GM19452 (cell line): ENCODE data around the gene NAT8L.
"Not testable (repeated sequence)": the region's sequence is repeated elsewhere in the genome, so short reads cannot be mapped to it uniquely, and the experiment has no call there.

Source experiments
- ATAC-seq: cut with Tn5 transposase; IDR thresholded peaks from one replicate; pipeline ENCODE4 v1.9.1; 2021; ENCODE audit not compliant: unreplicated experiment

The NAT8L gene, protein sequence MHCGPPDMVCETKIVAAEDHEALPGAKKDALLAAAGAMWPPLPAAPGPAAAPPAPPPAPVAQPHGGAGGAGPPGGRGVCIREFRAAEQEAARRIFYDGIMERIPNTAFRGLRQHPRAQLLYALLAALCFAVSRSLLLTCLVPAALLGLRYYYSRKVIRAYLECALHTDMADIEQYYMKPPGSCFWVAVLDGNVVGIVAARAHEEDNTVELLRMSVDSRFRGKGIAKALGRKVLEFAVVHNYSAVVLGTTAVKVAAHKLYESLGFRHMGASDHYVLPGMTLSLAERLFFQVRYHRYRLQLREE

DNA sequence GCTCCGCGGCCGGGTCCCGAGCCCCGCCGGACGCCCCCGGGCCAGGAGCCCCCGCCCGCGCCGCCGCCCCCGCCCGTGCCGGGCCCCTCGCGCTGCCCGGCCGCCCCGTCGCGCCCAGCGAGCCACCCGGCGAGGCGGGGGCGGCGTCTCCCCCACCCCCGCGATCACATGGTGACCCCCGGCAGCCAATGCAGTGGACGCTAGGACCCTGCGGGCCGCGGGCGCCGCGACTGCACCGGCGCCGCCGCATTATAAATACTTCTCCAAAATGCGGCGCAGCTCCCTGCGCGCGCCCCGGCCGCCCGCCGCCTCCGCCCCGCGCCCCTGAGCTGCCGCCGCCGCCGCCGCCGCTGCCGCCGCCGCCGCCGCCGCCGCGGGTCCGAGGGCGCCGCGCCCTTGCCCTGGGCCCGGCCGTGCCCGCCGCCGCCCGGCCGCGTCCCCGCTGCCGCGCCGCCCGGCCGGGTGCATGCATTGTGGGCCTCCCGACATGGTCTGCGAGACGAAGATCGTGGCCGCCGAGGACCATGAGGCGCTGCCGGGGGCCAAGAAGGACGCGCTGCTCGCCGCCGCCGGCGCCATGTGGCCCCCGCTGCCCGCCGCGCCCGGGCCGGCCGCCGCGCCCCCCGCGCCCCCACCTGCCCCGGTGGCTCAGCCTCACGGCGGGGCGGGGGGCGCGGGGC, at the start of gene NAT8L:
Gene NAT8L, plus strand, starts transcription at position 282 of the 680 bp plus-strand sequence. Its CDS starts 185 bp downstream, at position 467.
- no peak for ATAC-seq

DNA sequence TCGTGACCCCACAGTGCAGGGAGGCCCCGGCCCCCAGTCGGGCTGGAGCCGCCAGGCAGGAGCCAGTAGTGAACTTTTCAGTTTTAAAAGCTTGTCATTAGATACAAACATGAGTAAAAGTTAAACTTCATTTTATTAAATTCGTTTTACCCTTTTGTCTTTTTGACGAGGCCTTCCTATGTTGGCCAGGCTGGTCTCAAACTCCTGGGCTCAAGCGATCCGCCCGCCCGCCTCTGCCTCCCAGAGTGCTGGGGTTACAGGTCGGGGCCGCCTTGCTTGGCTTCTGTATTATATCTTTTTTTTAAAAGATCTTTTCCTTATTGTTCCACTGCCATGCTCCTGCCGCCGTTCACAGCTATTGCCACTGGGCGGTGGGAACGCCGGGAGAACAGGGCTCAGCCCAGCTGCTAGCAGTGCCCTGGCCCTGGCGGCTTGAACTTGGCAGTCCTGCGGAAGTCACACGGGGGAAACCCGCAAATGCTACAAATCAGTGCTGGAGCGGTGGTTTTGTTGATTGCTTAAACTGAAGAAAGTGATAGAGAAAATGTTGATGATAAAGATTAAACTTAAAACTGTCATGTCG, 49.4 kb upstream of the NAT8L start:
- ATAC-seq = peak; percentile 10

DNA sequence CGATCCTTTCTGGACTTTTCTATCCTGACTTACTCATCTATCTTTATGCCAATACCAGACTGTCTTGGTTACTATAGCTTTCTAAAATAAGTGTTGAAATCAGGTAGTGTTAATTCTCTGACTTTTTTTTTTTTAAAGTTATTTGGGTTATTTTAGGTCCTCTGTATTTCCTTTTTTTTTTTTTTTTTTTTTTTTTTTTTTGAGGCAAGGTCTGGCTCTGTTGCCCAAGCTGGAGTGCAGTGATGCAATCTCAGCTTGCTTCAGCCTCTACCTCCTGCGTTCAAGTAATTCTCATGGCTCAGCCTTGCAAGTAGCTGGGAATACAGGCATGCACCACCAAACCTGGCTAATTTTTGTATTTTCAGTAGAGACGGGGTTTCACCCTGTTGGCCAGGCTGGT, 47.5 kb upstream of the NAT8L start:
- no peak for ATAC-seq

DNA sequence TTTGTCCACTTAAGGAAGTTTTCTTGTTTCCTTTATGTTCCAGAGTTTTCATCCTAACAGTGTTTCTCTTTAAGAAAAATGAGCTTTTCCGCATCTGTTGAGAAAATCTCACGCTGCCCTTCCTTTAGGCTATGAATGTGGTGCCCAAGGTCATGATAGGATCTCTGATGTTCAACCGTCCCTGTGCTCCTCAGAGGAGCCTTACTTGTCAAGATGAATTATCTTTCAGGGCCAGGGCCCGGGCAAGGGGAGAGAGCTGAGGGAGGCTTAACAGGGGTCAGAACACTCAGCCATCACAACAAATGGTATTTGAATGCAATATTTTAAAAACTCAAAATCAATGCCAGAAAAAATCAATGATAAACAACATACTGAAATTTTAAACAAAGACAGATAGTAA, 44.1 kb upstream of the NAT8L start:
- ATAC-seq = no peak

DNA sequence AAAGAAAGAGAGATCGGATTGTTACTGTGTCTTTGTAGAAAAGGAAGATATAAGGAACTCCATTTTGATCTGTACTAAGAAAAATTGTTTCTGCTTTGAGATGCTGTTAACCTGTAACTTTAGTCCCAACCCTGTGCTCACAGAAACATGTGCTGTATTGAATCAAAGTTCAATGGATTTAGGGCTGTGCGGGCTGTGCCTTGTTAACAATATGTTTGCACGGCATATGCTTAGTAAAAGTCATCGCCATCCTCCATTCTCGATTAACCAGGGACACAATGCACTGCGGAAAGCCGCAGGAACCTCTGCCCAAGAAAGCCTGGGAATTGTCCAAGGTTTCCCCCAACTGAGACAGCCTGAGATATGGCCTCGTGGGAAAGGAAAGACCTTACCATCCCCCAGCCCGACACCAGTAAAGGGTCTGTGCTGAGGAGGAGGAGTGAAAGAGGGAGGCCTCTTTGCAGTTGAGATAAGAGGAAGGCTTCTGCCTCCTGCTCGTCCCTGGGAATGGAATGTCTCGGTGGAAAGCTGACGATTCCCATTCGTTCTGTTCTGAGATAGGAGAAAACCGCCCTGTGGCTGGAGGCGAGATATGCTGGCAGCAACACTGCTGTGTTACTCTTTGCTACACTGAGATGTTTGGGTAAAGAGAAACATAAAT, 37.6 kb upstream of the NAT8L start:
- ATAC-seq = not testable (repeated sequence)

DNA sequence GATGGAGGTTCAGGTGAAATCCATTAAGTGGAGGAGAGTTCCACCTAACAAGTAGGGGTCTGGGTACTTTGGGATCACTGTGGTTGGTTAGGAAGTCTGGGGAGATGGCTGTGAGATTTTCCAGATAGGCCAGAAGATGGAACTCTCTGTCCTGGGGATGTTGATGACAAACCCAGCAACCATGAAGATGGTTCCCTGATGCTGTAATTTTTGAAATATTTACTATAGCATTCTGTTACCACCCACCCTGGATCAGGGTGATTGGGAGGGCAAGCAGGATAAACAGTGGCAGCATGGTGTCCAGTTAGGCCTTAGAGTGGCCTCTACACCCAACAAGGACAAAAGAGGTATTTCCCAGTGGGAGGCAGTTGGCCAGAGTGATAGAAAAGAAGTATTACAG, 34.4 kb upstream of the NAT8L start:
- no peak for ATAC-seq

DNA sequence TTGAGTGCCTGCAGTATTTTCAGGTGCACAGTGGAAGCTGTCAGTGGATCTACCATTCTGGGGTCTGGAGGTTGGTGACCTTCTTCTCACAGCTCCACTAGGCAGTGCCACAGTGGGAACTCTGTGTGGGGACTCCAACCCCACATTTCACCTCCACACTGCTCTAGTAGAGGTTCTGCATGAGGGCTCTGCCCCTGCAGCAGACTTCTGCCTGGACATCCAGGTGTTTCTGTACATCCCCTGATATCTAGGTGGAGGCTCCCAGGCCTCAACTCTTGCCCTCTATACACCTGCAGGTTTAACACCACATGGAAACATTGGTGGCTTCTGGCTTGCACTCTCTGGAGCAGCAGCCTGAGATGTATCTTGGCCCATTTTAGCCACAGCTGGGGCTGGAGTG, 33.3 kb upstream of the NAT8L start:
- no peak for ATAC-seq

DNA sequence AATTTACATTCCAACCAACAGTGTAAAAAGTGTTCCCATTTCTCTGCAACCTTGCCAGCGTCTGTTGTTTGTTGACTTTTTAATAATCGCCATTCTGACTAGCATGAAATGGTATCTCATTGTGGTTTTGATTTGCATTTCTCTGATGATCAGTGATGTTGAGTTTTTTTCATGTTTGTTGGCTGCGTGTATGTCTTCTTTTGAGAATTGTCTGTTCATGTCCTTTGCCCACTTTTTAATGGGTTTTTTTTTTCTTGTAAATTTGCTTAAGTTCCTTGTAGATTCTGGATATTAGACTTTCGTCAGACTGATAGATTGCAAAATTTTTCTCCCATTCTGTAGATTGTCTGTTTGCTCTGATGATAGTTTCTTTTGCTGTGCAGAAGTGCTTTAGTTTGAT, 32.0 kb upstream of the NAT8L start:
- not testable (repeated sequence) for ATAC-seq

DNA sequence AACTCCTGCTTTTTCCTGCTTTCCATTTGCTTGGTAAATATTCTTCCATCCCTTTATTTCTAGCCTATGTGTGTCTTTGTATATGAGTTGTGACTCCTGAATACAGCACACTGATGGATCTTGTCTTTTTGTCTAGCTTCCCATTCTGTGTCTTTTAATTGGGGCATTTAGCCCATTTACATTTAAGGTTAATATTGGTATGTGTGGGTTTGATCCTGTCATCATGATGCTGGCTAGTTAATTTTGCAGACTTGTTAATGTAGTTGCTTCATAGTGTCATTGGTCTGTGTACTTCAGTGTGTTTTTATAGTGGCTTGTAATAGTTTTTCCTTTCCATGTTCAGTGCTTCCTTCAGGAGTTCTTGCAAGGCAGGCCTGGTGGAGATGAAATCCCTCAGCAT, 28.0 kb upstream of the NAT8L start:
- not testable (repeated sequence) for ATAC-seq

DNA sequence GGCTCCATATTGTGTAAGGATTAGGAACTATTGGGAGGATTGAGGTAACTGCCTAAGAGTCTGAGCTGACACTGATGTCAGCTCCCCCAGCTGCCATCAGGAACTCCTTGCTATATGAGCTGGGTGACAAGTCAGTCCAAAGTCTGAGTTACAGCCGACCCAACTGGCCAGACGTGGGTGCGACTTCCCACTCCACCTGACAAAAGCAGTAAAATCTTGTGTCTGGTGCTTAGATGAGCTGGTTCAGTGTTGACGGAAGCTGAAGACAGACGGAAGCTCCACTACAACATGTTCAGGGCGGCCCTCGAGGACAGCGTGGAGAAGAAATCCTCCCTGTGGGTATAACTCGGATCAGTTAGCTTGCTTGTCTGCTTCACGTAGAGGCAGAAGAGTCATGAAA, 22.8 kb upstream of the NAT8L start:
- no peak for ATAC-seq

DNA sequence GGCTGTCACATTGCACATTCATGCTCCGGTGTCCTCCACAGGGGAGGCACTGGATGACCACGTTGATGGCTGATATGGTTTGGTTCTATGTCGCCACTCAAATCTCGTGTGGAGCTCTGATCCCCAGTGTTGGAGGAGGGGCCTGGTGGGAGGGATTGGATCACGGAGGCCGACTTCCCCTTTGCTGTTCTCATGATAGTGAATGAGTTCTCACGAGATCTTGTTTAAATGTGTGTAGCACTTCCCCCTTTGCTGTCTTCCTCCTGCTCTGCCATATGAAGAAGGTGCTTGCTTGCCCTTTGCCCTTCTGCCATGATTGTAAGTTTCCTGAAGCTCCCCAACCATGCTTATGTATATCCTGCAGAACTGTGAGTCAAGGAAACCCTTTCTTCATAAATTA, 22.3 kb upstream of the NAT8L start:
- ATAC-seq = no peak

DNA sequence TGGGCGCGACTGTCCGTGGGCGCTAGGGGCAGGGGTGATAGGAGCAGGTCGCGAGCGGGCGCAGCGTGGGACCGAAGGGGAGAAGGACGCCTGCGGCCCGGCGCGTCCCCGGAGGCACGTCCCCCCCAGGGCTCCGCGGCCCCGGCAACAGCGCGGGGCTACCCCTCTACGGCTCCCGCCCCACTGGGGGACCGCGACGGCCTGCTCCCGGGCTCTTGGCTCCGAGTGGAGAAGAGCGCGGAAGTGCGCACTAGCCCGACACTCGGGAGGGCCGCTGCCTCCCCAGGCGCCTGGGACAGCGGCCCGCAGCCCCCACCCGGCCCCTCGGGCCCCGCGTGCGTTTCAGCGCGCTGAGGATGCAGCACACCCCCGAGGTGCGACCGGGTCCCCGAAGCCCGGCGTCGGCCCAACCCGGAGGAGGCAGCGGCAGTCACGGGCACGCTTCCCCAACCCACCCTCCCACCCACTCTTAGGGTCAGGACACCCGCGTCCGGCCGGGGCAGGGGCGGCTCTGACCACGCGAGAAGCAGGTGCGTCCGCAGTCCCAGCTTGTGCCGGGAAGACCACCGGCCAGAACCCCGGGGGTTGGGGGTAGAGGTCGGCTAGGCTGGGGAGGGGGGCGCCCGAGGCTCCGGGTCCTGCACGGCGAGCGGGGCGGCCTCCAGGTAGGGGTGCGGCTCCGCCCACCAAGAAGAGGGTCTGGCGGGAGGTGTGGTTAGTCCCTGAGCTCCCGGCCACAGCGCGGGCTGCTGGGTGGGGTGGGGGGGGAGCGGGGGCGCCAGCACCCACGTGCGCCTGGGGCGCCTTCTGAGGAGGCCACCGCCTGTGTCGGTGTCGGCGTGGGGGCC, 18.5 kb upstream of the NAT8L start:
- ATAC-seq = no peak

DNA sequence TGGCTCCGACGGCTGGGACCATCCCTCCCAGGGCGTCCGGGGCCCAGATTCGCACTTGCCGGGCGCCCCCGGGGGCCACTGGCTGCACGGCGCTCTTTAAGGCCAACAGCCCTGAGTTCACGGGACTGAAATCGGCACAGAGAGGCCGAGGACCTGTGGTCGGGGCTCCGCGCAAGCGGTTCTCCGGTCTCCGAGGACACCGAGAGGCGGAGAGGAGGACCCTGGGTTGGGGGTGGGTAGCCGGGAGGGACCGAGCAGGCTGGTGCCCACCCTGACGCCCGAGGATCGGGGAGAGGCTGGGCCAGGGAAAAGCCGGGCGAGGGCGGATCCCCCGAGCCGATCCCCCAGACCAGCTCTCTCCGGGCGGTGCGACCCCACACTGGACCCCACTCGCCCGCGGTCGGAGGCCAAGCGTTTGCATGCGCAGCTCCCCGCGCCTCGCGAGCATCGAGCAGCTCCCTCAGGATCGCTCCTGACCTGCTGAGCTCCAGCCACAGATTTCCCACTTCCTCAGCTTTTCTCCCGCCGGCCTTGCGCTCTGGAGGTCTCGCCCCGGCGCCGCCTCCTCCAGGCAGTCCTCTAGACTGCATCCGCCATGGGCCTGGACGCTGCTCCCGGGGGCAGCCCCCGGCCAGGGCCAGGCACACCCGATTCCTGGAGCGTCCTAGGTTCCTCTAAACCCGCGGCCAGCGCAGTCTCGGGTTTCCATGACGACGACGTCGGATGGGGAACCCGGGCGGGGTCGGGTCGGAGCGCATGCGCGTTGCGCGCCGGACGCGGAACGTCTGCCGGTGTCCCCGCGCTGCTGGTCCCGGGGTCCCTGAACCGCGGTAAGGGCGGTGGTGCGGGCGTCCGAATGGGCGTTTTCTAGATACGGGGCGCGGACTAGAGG, 17.6 kb upstream of the NAT8L start:
- peak; percentile 64 for ATAC-seq

DNA sequence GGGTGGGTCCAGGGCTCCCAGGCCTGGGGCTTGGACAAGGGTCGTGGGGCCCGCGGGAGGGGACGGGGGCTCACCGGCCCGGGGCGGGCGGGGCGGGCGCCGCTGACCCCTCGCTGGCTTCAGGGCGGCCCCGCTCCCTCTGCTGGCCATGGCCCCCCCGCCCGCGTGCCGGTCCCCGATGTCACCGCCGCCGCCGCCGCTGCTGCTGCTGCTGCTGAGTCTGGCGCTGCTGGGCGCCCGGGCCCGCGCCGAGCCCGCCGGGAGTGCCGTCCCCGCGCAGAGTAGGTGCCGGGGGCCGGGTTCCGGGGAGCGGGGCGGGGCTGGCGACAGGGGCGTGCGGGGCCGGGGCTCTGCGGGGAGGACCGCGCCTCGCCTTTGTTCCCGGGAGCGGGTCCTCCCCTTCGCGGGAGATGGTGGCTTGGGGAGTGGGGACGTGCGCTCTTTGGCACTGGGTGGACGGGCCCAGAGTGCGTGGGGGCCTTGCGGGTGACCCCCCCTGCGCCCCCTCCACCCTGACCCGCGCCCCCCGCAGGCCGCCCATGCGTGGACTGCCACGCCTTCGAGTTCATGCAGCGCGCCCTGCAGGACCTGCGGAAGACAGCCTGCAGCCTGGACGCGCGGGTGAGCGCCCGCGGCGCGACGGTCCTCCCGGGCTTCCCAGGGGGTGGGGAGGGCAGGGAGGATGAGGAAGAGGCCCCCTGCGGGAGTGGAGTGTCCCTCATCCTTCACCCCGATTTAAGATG, 16.8 kb upstream of the NAT8L start:
- peak; percentile 31 for ATAC-seq

DNA sequence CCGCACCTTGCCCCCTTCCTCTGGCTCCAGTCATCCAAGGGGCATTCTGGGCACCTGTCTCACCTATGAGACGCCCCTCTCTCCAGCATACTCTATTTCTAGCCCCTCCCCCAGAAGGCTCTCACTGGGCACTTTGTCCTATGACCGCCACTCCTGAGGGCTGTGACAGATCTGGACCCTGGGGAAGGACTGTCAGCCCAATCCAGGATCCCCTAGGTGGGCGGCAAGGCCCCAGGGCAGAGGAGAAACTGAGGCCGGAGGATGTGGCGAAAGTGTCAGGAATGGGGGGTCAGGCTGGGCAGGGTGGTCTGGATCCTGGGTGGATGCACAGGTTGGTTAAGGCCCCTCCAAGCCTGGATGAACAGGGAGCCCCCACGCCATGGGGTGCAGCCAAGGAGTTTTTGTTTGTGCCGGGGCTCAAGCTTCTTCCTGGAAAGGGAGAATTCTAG, 16.2 kb upstream of the NAT8L start:
- no peak for ATAC-seq

DNA sequence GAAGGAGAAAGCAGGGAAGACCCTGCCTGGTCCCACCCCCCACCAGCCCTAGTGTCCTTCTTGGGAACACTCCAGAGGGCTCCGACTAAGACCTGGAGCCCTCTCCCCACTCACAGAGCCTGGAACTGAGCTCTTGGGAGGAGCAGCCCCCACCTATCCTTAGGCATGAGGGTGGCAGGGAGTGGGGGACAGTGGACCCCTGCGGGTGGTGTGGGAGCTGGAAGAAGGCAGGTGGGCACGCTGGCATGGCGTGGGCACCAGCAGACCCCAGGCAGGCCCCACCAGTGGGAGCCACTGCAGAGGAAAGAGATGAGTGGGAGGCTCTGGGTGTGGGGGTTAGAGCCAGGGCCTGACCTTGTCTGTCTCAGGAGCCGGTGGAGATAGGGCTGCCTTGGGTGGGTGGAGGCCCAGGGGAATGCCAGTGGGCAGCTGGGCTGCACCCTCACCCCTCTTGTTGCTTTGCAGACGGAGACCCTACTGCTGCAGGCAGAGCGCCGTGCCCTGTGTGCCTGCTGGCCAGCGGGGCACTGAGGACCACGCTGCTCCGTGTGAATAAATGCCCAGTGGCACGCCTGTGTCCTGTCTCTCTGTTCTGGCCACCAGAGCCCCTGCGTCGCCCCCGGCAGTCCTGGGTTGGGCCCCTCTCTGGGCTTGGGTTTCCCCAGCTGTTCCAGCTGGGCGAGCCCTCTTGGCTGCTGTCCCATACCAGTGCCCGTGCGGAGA, 15.6 kb upstream of the NAT8L start:
- no peak for ATAC-seq

DNA sequence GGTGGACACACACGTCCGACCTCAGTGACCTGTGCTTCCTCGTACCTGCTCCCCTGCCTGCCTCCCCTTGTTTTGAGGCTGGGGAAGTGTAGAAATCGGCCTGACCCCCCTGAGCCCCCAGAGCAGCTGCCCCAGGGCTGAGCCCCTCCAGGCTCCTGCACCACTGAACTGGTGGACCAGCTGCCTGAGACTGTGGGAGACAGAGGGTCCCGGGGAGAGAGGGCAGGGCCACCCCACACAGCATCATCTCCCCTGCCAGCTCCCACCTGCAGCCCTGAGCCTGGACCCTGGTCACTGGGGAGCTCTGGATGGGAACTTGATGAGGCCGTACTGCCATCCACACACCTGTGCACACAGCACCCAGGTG, 15.0 kb upstream of the NAT8L start:
- no peak for ATAC-seq
